ENCODE results near the gene NATD1.

The NATD1 gene

DNA sequence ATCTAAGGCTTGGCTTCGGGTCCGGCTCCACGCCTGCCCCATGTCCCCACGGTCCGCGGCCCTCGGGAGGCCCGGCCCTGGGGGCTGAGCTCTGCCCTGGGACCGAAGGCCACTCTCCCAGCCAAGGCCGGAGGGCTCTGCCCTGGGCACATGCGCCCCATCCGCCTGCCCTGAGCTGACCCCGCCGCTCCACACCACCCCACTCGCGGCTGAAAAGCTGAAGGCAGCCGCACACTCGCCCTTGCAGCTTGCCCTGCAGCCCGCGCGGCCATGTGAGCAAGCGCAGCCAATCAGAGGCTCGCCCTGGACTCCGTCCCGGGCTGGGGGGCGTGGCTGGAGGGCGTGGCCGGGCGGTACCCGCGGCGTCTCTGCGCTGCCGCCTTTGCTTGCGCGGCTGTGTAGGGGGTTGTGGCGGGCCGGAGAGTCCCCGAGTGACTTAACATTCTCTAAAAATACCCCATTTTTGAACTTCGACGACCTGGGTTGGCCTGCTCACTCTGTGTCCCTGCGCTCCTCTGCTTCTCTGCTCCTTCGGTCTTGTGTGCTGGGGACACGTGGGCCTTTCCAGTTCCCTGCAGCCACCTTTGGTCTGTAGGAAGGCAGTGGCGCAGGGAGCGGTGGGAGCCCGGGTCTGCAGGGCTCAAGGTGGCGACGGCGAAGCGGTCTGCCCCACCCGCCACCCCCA, 22.5 kb upstream of the NATD1 start:
- peak; percentile 90 for DNase-seq (ENCODE audit: low read depth)

DNA sequence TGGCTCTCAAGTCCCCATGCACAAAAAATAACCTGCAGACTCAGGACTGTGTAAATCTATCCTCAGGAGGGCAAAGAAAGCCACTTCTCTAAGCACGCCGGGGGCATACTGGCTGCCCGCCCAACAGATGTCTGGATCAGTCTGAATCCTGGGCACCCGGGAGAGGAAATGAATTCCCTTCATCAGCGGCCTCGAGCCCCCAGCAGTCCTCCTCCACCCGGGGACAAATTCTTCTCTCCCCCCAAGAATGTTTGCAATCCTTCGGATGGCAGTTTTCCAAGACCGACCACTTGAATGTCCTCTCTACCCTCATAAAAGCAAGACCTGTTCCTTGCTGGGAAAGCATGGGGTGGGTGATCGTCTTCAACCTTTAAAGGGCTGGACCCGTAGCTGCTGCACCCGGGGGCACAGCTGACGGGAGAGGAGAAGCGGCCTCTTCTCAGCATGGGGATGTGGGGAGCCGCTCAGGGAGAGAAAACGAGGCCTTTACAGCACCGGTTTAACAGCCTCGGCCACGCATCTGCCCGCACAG, 21.9 kb upstream of the NATD1 start:
- peak; percentile 20 for DNase-seq (ENCODE audit: low read depth)

DNA sequence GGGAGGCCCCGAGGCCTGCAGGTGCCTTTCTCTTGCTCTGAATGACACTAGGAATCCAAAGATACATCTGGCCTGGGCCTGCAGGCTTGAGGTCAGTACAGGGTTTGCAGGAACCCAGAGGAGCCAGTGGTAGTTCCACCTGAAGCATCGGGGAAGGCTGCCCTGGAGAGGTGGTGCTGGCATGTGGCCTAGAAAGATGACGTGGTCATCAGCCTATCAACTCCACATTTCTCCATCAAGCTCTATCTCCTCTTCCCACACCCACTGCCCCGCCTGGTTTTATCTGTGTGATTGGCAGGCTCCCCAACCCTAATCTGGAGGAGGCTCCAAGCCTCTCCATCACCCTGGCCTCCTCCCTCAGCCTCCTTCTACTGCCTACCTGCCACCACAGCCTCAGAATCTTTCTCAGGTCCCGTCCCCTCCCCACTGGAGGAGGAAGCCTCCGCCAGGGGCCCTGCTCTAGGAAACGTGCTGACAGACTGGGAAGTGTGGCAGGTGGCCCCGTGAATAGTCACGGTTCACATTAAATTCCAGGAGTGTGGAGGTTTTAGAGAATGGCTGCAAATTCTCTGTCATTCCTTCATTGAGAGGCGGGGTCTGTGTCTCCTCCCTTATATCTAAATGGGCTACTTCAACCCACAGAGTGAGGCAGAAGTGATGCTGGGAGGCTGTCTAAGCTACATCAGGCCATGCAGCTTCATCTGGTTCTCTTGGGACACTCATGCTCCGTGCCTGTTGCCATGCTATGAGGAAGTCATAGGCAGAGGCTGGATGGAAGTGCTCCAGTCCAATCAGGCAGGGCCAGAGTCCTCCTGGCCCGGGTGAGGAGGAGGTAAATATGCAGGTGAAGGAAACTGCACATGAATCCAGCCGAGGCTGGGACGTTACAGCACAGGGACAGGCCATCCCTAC, 19.9 kb upstream of the NATD1 start:
- DNase-seq (ENCODE audit: low read depth): no peak

DNA sequence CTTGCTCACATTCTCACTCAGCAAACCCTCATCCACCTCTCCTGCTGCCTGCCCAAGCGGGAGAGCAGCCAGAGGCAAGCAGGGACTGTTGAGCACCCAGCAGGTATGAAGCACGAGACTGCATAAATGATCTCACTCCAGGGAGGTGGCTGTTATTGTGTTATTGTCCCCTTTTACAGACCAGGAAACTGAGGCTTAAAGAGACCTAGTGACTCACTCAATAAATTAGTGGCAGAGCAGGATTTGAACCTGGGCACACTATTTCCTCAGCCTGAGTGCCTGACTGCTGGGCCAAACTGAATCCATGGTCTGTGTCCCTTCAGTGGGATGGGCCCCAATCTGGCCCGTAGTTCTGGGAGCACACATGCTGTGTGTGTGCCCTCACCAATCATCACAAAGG, 19.0 kb upstream of the NATD1 start:
- DNase-seq (ENCODE audit: low read depth): no peak

DNA sequence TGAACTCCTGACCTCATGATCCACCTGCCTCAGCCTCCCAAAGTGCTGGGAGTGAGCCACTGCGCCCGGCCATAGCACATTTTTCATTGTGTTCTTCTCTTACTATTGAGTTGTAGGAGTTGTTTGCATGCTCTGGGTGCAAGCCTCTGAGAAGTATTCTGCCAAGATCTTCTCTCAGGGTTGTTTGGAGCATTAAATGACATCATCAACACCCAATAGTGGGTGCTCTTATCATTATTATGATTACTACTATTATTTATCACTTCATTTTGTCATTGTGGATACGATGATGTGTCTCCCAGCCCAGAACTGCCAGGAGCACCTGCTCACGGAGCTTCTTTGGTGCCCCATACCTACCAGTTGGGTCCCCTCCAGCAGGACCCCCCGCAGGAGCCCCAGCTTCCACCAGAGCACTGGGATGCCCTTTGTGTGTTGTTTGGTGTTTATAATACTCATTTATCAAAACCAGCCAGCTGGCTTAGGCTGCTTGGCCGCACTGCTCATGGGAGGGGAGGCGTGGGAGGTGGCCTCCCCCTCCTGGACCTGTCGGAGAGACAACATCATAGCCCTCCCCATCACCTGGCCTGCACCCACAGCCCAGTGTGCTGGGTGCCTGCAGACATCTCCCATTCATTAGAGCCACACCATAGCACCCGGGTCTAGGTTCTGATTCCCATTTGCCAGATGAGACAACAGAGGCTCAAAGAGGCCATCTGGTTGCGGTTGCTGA, 18.4 kb upstream of the NATD1 start:
- DNase-seq (ENCODE audit: low read depth): no peak

DNA sequence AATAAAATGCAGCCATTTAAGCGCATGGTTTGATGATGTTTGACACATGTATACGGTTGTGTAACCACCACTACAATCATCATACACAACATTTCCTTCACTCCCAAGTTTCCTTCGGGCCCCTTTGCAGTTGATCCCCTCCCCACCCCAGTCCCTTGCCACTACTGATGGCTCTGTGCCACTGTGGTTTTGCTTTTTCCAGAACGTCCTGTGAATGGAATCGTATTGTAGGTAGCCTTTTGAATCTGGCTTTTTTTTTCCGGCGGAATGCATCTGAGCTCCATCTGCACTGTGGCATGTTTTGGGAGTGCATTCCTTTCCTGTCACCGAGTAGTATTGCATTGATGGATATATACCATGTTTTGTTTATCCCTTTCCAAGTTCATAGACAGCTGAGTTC, 16.2 kb upstream of the NATD1 start:
- DNase-seq (ENCODE audit: low read depth): no peak

DNA sequence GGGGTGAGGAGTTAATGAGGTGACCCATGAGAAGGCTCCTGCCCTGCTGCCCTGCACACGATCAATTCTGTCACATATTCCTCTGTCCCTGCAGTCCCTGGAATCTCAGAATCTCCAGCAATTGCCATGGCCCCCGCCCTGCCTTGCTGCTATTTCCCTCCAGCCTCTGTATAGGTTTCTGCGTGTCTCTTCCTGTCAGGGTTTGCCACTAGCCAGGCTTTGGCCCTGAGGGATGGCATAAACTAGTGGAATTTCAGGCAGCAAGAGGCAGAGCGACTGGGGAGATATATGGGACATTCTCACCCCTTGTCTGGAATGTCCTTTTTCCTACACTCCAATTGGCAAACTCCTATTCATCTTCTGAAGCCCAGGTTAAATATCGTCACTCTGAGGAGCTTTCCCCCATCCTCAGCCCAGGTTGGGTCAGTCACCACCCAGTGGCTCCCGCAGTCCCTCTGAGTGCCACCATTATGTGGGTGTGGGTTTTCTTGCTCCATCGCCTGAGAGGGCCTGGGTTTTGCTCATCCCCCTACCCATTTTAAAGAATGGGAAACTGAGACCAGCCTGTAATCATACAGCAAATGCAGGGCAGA, 15.5 kb upstream of the NATD1 start:
- no peak for DNase-seq (ENCODE audit: low read depth)

DNA sequence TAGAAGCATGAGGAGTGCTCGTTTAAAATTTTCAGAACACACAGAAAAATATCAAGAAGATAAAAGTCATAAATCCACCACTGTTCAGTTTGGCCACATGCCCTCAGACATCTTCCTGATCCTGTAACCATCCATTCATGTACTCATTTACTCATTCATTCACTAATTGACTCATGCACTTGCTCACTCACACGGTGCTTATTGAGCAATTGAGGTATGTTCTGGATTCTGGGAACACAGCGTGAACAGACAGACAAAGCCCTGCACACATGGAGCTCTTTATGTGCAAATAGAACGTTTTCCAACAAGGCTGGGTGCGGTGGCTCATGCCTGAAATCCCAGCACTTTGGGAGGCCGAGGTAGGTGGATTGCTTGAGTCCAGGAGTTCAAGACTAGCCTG, 10.2 kb upstream of the NATD1 start:
- peak; percentile 74 for DNase-seq (ENCODE audit: low read depth)

DNA sequence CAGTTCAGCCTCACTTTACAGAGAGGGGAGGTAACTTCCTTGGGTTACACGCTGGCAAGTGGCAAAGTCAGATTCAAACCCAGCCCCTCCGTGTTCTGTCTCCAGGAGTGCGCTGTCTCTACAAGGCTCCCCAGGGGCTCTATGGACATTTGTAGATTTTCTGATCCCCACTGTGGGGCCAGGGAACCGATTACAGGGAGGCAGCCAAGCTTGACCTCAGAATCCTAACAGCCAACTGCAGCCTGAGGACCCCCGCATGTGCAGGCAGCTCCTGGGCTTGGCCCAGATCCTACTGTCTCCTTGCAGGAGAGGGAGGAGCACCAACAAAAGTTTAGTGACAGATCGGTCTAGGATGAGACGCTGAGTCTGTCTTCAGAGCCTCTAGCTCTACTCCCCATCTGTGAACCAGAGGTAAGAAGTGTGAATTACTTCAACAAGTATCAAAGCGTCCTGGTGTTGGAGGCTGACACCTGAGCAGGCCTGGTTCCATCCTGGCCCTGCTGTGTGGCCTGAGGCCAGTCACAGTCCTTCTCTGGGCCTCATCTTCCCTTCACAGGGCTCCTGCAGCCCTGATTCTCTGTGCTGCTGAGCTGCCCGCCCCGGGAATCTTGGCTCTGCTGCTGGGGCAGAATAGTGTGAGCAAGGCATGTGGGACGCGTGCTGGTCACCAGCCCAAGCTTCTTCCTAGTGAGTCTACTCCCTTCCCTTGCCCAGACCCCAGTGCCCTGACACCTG, 9.2 kb upstream of the NATD1 start:
- DNase-seq (ENCODE audit: low read depth): no peak

DNA sequence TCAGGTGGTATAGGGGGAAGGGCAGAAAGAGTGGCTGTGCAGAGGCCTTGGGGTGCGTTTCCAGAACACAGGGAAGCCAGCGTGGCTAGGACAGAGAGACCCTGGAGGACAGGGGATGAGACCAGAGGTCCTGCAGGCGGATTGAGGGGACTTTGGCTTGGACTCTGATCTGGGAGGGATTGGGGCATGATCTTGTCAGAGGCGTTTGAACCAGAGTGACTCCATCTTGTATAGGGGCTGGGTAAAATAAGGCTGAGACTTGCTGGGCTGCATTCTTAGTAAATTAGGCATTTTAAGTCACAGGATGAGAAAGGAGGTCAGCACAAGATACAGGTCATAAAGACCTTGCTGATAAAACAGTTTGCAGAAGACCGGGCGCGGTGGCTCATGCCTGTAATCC, 5.4 kb upstream of the NATD1 start:
- DNase-seq (ENCODE audit: low read depth): no peak

DNA sequence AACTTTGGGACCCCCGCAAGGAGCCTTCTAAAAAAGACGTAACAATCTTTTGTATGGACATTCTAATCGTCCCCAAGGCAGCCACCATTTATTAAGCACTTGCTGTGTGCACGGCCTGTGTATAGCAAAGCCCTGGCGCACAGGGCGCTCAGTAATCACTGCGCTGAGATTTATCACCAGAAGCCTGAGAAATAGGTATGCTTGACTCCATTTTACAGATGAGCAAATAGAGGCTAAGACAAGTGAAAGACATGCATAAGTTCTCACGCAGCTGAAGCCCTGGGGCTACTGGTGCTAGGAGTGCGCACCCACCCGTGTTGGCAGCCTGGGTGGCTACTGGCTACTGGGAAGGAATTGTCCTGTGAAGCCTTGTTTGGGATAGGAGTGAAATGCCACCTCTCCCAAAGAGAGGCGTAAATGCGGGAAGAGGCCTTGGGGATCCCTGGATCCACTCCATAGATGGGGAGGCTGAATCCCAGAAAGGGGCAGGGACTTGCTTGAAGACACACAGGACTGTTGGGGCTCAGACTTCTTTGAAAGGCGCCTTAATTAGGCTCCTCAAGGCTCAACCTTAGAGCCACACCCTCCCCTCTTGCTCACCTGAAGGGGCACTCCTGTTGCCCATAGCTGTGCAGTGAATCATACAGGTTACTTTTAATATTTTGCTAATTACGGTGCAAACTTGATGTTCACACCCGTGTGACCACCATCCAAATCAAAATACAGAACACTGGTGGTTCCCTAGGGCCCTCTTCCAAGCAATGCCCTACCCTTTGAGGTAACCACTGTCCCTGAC, 634 bp upstream of the NATD1 start:
- DNase-seq (ENCODE audit: low read depth): no peak

DNA sequence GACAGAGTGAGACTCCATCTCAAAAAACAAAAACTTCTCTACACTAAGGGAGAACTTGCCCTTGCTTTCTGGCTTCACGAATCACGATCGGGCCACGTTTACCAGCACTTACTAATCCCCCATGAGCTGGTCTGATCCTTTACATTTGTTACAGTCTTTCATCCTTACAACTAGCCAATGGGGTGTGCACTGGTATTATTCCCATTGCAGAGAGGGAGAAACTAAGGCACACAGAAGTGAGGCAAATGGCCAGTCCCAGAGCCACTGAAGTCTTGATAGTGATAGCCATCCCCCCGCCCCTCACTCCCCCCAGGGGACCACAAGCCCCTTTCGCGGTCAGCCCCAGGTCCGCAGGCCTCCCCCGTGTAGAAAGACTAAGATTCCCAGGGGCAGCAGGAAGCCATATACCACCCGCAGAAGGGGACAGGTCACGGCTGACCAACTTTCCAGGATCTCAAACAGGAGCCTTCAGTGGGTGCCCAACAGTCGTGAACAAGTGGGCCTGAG, 868 bp downstream of the NATD1 start:
- no peak for DNase-seq (ENCODE audit: low read depth)

DNA sequence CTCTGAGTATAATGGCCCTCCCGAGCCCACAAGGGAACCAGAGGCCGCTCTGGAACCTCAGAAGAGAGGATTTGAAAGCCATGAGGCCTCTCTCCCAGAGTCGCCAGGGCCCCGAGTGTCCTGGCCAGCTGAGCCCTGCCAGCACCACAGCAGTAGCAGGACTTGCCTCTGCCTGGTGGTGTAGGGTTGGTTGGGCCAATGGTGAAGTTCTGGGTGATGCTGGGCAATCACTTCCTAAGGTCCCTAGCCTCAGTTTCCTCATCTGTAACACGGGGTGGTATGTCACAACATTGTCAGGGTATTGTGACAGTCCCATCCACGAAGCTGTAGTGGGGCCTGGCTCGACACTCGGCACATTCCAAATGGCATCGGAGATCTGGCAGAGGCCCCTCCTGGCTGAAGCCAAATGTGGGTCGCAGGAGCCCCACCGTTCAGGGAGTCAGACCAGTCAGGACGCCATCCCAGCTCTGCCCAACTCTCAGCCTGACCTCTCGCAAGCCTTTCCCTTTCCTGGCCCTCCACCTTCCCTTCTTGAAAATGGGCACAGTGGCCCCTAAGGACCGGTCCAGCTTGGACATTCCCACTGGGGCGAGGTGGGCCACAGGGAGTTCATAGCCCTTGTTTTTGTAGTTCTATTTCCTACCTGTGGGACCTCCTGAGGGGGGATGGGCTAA, 1.7 kb downstream of the NATD1 start:
- no peak for DNase-seq (ENCODE audit: low read depth)

DNA sequence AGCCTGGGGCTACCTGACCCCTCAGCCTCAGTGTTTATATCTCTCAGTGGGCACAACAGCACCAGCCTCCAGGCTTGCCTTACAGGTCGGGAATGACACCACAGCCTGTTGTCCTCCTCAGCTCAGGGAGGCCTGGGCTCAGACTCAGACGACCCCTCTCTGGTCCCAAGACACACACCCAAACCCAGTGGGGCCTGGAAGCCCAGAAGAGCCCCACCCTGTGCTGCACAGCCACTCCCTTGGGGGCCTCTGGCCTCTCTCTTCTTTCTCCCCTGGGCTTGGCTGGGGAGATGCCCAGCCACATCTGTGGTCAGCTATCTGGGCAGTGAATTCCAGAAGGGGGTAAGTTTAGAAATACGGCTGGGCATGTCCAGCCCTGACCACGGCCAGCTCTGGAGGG, 2.4 kb downstream of the NATD1 start:
- DNase-seq (ENCODE audit: low read depth): no peak

DNA sequence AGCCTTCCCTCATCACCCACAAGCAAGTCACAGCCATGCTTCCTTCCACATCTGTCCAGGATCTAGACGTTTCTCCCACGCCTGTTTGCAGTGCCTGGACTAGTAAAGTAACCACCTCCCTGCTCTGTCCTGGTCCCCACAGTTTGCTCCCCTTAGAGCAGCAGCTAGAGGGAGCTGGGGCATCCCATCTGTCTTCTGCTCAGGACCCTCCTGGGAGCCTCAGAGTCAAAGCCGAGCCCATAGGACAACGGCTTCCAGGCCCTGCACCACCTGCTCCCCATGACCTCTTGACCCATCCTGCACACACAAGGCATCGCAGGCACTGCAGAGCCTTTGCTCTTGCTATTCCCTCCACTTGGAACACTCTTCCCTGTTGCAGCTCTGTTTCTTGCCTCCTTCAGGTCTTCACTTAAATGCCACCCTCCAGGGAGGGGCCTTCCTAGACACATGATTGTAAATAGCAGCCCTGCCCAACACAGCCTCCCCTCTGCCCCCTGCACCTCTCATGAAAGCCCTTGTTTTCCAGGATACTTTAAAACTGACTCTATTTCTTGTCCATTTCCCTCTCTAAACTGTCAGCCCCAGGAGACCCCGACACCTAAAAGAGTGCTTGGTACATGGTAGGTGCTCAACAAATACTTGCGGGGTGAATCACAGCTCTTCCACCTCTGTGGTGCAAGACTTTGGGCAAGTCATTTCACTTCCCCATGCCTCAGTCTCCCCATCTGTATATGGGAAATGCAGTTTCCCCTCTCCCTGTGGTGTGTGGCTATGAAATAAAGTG, 3.1 kb downstream of the NATD1 start:
- no peak for DNase-seq (ENCODE audit: low read depth)

DNA sequence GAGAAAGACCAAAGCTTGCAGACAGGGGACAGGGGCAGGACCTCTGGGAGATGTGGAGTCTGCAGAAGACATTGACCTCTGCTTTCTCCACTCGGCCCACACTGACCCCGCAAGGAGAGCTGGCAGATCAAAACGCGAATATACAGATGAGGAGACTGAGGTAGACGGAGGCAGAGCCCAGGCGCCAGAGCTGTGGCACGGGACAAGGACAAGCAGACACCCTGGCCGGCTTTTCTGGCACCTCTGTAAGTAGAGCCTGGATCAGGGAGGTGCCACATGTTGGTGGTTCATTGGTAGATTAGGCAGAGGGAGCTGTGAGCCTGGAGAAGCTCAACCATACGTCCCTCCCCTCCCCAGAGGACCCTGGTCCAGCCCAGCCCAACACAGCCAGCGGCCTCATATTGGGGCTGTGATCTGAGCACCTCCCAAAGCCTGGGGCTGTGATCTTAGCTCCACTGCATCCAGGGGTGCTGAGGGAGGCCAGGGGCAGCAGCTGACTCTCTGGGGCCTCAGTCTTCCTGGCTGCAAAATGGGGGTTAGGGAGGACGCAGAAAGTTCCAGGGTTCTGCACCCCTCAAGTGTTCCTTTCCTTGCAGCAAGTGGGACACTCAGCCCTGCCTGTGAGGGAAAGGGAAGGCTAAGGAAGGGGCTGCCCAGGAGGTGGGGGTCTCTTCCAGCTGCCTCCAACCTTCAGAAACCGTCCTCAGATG, 4.0 kb downstream of the NATD1 start:
- DNase-seq (ENCODE audit: low read depth): no peak

DNA sequence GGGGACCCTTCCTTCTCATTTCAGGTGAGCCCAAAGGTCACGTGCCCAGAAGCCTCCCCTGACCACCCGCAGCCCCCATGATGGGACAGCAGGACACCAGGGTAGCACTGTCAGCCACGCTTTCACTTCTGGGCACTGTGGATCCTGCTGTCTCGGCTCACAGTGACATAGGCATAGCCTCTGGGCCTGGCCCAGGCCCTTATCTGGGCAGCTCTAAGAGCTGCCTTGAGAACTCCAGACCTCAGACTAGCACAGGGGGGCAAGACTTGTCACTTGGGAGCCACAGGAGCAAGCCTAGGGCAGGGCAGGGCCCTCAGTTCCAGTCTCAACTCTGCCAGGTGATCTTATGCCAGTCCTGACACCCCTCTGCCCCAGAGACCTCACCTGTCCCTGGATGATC, 4.7 kb downstream of the NATD1 start:
- DNase-seq (ENCODE audit: low read depth): no peak

DNA sequence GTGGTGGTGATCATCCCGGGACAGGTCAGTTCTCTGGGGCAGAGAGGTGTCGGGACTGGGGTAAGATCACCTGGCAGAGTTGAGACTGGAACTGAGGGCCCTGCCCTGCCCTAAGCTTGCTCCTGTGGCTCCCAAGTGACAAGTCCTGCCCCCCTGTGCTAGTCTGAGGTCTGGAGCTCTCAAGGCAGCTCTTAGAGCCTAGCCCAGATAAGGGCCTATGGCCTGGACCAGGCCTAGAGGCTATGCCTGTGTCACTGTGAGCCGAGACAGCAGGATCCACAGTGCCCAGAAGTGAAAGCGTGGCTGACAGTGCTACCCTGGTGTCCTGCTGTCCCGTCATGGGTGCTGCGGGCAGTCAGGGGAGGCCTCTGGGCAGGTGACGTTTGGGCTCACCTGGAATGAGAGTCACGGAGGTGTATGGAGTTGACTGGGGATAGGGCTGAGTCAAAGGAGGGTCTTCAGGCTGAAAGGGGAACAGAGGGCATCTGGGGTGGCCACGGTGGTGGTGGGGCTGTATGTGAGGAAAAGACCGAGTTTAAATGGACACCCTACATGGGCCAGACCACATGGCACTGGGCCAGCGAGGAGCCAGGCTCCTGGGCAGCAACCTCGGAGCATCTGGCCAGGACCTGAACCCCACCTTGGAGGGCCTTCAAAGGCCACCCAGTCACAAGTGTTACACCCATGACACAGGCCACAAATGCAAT, 5.5 kb downstream of the NATD1 start:
- no peak for DNase-seq (ENCODE audit: low read depth)

Data from ELR (cell line).